HCT116 (cell line): ENCODE results near the gene PPP1R2C.

Experiments used
- ATF3 ChIP-seq: IDR thresholded peaks from 2 replicates; pipeline ENCODE4 v1.6.1; 2012
- EZH2 ChIP-seq: fragments of 200-600 bp; sonication (generic); IDR thresholded peaks from 2 replicates; pipeline ENCODE4 v1.6.1; 2017; ENCODE audit warnings: antibody characterized with exemption, mixed run types
- EZH2phosphoT487 ChIP-seq: fragments of 200-600 bp; IDR thresholded peaks from 2 replicates; pipeline ENCODE4 v1.6.1; 2018; ENCODE audit warnings: antibody characterized with exemption, borderline replicate concordance
- MAX ChIP-seq: IDR thresholded peaks from 2 replicates; pipeline ENCODE4 v1.6.1; 2012
- POLR2A ChIP-seq: IDR thresholded peaks from 2 replicates; pipeline ENCODE4 v1.7.0; 2011; ENCODE audit warnings: borderline replicate concordance; ENCODE audit not compliant: insufficient read depth, insufficient read length; ENCODE audit errors: extremely low read depth
- POLR2AphosphoS5 ChIP-seq: IDR thresholded peaks from 2 replicates; pipeline ENCODE4 v1.6.1; 2011; ENCODE audit warnings: mild to moderate bottlenecking, low read depth, low read length, moderate library complexity
- SIN3A ChIP-seq: IDR thresholded peaks from 2 replicates; pipeline ENCODE4 v1.6.1; 2012; ENCODE audit warnings: low read depth
- SP1 ChIP-seq: IDR thresholded peaks from 2 replicates; pipeline ENCODE4 v1.6.1; 2012; ENCODE audit warnings: low read depth
- SRF ChIP-seq: IDR thresholded peaks from 2 replicates; pipeline ENCODE4 v1.6.1; 2012; ENCODE audit warnings: low read depth
- YY1 ChIP-seq: IDR thresholded peaks from 2 replicates; pipeline ENCODE4 v1.6.1; 2011; ENCODE audit warnings: low read length, low read depth, moderate library complexity, mild to moderate bottlenecking; ENCODE audit not compliant: insufficient replicate concordance; ENCODE audit errors: extremely low read depth
- ZFX ChIP-seq: fragments of 450-650 bp; IDR thresholded peaks from 2 replicates; pipeline ENCODE4 v1.6.1; 2017
- ZNF274 ChIP-seq: fragments of 200-500 bp; sonication (Bioruptor generic); IDR thresholded peaks from 2 replicates; pipeline ENCODE4 v1.6.1; 2014; ENCODE audit warnings: mild to moderate bottlenecking, low read depth, low read length, inconsistent platforms
- TF ChIP-seq, protein P1 (sequence below), 3 experiments: fragments of 200-600 bp in 1 of 3; sonication (generic) in 1 of 3; IDR thresholded peaks in 2 of 3; conservative IDR thresholded peaks in 1 of 3; 2 replicates each; pipeline ENCODE4 v1.5.1; 2012 to 2017; ENCODE audit warnings: low read depth in 2 of 3, low read length in 2 of 3, antibody characterized with exemption in 1 of 3, borderline replicate concordance in 1 of 3, control low read depth in 1 of 3, mild to moderate bottlenecking in 1 of 3, mixed read lengths in 1 of 3, mixed run types in 1 of 3, moderate library complexity in 1 of 3; ENCODE audit not compliant: insufficient read depth in 1 of 3

DNA sequence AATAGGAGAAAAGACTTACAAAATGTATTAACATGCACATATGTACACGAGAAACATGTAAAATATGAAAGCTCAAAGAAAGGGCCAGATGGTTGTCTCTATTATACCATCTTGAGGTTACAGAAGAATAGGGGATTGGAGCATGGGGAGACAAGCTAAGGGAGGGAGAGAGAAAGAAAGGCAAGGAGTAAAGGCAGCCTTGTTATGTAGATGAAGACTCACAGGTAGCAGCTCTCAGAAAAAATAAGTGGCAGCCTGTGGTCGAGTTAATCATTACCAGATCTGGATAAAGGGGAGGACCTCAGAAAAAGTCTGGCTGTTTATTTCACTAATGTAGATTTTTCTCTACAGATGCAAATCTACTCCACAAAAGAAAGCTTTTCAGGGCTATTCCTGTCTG, 26.6 kb upstream of the PPP1R2C start:
- TF ChIP-seq, protein P1, sequence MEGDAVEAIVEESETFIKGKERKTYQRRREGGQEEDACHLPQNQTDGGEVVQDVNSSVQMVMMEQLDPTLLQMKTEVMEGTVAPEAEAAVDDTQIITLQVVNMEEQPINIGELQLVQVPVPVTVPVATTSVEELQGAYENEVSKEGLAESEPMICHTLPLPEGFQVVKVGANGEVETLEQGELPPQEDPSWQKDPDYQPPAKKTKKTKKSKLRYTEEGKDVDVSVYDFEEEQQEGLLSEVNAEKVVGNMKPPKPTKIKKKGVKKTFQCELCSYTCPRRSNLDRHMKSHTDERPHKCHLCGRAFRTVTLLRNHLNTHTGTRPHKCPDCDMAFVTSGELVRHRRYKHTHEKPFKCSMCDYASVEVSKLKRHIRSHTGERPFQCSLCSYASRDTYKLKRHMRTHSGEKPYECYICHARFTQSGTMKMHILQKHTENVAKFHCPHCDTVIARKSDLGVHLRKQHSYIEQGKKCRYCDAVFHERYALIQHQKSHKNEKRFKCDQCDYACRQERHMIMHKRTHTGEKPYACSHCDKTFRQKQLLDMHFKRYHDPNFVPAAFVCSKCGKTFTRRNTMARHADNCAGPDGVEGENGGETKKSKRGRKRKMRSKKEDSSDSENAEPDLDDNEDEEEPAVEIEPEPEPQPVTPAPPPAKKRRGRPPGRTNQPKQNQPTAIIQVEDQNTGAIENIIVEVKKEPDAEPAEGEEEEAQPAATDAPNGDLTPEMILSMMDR (IDR thresholded peaks at IDR 0.05 in 2 of 3, conservative IDR thresholded peaks at IDR 0.05 in 1 of 3; ENCODE audit: borderline replicate concordance in 1 of 3, insufficient read depth in 1 of 3, low read depth in 2 of 3, low read length in 2 of 3) = no peak
- TF ChIP-seq YY1 (no peak), POLR2A (no peak), SRF (no peak), POLR2AphosphoS5 (no peak), ZNF274 (no peak), SP1 (no peak), SIN3A (no peak), ZFX (no peak), EZH2 (no peak), MAX (no peak), ATF3 (no peak), EZH2phosphoT487 (no peak)
